ENCODE data around the gene ZC3H7A.

GRCh38 chr16:11705311-11706025 lies 91.6 kb downstream of the ZC3H7A start:
- no peak for TF ChIP-seq ELF4 (IDR thresholded peaks at IDR 0.05)
- TF ChIP-seq ZNF384 (IDR thresholded peaks at IDR 0.05): no peak
- no peak for TF ChIP-seq LEF1 (IDR thresholded peaks at IDR 0.05; ENCODE audit: borderline replicate concordance)
- no peak for TF ChIP-seq ARNT (IDR thresholded peaks at IDR 0.05)
- TF ChIP-seq SP1 (IDR thresholded peaks at IDR 0.05): no peak
- TF ChIP-seq FOXM1 (IDR thresholded peaks at IDR 0.05; ENCODE audit: borderline replicate concordance): no peak
- no peak for TF ChIP-seq NFRKB (IDR thresholded peaks at IDR 0.05)

Measured in HEK293T (cell line).